ENCODE measurements around the gene TBCE.

- TF ChIP-seq EZH2 (IDR thresholded peaks at IDR 0.05) (no peak), POLR2AphosphoS5 (IDR thresholded peaks at IDR 0.05; ENCODE audit: borderline replicate concordance, low read depth, low read length) (no peak), FOXP2 (optimal IDR thresholded peaks at IDR 0.05; ENCODE audit: control extremely low read depth, extremely low read length, insufficient read depth) (no peak)
These were observed 127.8 kb downstream of the TBCE start for GRCh38 chr1:235495030-235495429.
